G401 (cell line): ENCODE data around the gene PGLYRP2. TPM values are rescaled to one million over a fixed set of nuclear protein-coding genes. Genes with fewer than 3 reads are reported as not detected.

ENCODE experiments used
- DNase-seq: peaks from one replicate; pipeline ENCODE4 v3.0.0-alpha.2; 2015; ENCODE audit warnings: low spot score
- in situ Hi-C: cut with HindIII; loops from 2 replicates; pipeline ENCODE4 v1.10.0; 2016; ENCODE audit warnings: low sequenced_read_pairs, mixed read lengths
- total RNA-seq: library from RNA; depleted of rRNA; stranded (reverse); fragments of >200 nt; shearing (Covaris generic); gene quantifications from 2 replicates; pipeline ENCODE4 v1.2.3, GENCODE V29; 2014

The PGLYRP2 gene
- total RNA-seq, 1 experiment from 2014 or later, result not detected

- DNase-seq, result peak; percentile 47
- in situ Hi-C loops, result no loop called here
Measured at GRCh38 chr19:15443838-15444237, 35.5 kb downstream of the PGLYRP2 start.

DNA sequence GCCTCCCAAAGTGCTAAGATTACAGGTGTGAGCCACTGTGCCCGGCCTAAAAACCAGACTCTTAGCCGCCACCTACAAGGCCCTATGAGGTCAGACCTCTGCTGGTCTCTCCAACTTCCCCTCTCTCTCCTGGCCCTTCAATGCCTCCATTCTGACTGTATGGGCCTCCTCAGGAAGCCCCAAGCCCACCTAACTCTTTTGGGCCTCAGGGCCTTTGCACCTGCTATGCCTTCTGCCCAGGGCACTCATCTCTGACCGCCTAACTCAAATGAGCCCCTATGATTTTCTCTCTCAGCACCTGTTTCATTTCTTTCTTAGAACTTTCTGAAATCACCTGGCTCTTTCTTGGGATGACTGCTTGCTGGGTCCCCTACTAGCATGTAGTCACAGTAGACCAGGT, 36.0 kb downstream of the PGLYRP2 start:
- in situ Hi-C loops, result no loop called here
- DNase-seq, result no peak

DNA sequence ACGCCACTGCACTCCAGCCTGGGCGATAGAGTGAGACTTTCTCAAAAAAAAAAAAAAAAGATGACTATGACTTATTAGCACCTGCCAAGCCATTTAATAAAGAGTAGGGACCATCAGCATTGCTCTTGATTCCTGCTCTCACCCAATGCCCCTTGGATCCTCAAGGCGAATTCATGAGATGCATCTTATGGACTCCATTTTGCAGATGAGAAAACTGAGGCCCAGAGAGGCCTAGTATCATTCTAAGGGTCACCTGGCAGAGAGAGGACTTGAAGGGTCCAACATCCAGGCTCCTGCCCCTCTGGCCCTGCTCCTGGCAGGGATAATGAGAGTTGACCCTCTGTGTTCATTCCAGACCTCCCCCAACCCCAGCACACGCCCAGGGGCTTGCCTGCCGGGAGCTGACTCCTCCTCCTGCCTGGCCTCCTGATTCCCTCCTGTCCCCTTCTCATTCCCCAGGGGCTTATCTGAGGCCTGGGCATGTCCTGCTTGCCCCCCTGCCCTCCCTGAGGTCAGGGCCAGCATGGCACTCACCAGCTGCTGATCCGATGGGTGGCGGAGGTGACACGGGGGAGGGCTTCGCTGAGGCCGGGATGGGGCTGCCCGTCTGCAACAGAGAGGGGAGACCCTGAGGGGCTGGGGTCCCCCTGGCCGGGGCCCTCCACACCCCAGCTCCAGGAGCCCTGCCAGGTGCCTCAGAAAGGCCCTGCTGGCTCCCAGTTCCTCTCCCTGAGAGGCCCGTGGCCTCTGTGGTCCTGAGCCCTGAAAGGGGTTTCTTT, 37.0 kb downstream of the PGLYRP2 start:
- in situ Hi-C loops, result no loop called here
- DNase-seq, result no peak

- DNase-seq, result no peak
- in situ Hi-C loops, result no loop called here
Measured at GRCh38 chr19:15441317-15441716, 38.0 kb downstream of the PGLYRP2 start.

DNA sequence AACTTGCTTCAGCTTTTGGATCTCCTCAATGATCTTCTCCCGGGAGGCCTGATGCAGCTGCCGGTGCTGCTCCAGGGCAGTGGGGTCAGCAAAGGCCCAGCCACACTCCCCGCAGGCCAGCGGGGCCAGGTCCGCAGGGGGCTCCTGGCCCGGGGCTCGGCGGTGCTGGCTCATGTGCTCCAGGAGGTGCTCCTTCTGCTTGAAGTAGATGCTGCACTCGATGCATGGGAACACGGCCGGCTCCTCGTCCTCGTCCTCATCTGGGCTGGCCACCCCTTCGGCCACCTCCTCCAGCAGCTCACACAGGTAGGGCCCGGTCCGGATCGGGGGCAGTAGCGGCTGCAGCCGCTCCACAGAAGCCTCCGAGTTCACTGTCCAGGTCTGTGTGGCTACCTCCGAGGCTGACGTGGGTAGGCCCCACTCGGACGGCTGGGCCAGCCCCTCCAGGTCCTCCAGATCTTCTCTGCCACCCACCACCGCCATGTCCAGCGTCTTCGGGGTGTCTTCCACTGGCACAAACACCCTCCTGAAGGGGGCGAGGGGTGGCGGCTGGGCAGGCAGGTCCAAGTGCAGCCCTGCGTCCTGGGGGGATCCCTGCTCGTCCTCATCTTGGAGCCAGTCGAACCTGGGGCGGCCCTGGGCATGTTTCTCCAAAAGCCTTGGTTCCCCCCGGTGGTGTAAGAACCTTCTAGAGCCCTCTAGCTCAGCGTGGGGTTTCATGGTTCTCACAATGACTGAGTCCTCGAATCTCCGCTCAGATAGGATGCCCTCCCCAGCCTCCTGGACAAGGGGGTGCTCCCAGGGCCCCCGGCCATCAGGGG, 39.3 kb downstream of the PGLYRP2 start:
- DNase-seq, result no peak
- in situ Hi-C loops, result no loop called here

- in situ Hi-C loops, result no loop called here
- no peak for DNase-seq
Measured at GRCh38 chr19:15439078-15439799, 40.1 kb downstream of the PGLYRP2 start.

DNA sequence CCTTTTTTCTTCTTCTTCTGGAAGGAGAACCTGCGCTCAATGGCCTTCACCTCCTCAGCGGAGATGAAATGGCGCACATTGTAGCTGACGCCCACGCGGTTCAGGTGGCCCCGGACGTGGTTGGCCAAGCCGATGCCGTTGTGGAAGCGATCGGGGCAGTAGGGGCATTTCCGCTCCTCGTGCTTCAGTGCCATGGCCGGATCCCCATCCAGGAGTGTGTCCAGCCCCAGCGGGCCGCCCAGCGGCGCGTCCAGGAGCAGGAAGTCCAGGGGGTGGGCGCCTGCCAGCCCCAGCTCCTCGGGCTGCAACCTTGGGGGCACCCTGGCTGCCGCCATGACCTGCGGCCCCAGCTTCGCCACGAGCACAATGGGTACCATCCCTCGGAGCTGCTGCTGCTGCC, 40.7 kb downstream of the PGLYRP2 start:
- in situ Hi-C loops, result no loop called here
- DNase-seq, result no peak

DNA sequence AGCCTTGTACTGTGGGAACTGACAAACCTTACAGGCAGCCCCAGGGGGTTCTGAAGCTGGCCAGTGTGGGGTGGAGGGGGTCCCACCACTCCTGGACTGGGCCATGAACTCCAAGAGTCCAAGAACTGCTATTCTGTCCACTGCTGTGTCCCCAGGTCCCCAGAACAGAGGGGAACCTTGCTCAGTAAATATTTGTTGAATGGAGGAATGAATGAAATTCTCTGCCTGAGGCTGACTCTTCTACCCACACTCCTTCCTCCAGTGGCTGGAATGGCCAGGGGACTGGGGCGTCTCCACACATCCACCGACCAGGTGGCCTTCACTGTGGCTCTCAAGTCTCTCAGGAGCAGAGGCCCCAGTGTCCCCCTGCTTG, 41.2 kb downstream of the PGLYRP2 start:
- DNase-seq, result no peak
- in situ Hi-C loops, result no loop called here

DNA sequence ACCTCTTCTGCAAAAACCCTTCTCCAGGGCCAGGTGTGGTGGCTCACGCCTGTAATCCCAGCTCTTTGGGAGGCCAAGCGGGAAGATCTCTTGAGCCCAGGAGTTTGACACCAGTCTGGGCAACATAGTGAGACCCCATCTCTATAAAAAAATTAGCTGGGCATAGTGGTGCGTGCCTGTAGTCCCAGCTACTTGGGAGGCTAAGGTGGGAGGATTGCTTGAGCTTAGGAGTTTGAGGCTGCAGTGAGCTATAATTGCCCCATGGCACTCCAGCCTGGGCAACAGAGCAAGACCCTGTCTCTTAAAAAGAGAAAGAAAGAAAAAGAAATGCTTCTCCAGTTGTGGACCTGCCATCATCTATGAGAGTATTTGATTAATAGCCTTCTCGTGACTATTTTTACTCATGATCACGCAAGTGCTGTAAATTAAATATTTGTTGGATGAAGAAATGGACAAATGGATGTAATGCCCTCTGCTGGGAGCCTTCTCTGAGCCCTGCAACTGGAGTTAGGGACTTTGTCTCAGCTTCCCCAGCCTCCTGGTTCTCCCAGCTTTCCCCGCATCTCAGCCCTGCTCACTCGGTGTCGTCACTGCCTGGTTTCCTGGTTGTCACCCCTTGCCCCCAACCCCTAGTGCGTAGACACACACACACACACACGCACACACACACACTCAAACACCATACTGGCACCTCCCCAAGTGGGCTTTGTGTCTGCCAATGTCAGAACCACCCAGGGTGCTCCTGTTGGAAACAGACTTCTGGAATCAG, 41.8 kb downstream of the PGLYRP2 start:
- in situ Hi-C loops, result no loop called here
- no peak for DNase-seq

GRCh38 chr19:15436826-15437110, 42.5 kb downstream of the PGLYRP2 start:
- no peak for DNase-seq
- in situ Hi-C loops, result no loop called here

- no peak for DNase-seq
- in situ Hi-C loops, result no loop called here
Measured at GRCh38 chr19:15436012-15436825, 43.1 kb downstream of the PGLYRP2 start.

GRCh38 chr19:15433519-15434069, 45.7 kb downstream of the PGLYRP2 start:
- no peak for DNase-seq
- in situ Hi-C loops, result no loop called here

DNA sequence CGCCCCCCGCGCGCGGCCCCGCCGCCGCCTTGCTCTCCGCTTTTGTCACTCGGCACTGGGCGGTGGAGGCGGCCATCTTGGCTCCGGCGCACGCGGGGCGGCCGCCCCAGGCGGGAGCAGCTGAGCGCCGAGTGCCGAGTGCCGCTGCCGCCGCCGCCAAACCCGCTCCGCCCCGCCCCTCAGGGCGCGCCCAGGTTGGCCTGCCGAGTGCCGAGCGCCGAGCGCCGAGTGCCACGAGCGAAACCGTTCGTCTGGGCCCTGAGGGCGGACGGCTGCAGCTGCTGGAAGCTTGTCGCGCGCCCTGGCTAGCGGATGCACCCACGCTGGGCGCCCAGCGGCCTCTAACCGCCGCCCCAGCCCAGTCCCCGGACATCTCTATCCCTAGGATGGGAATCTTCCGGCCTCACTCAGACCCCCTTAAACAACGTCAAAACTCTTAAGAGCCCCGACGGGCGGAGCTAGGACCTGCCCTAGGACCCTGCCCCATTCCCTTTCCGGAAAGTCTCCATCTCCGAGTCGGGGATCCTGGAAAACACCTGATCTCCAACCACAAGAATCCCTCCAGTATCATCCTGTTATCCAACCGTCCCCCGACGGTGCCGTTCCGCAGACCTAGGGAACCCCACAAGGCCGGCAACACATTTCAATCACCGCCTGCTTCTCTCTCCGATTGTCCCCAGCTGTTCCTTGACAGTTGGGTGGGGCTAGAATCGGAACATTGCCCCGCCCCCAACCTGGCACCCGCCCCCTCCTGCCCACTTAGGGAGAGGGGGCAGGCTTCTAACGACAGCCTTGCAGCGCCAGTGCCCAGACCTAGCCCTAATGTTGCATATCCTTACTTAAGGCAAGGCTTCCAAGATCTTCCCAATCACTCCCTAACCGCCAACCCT, 46.4 kb downstream of the PGLYRP2 start:
- DNase-seq, result peak; percentile 84
- in situ Hi-C loops, result no loop called here

GRCh38 chr19:15432018-15432494, 47.2 kb downstream of the PGLYRP2 start:
- DNase-seq, result no peak
- in situ Hi-C loops, result no loop called here

DNA sequence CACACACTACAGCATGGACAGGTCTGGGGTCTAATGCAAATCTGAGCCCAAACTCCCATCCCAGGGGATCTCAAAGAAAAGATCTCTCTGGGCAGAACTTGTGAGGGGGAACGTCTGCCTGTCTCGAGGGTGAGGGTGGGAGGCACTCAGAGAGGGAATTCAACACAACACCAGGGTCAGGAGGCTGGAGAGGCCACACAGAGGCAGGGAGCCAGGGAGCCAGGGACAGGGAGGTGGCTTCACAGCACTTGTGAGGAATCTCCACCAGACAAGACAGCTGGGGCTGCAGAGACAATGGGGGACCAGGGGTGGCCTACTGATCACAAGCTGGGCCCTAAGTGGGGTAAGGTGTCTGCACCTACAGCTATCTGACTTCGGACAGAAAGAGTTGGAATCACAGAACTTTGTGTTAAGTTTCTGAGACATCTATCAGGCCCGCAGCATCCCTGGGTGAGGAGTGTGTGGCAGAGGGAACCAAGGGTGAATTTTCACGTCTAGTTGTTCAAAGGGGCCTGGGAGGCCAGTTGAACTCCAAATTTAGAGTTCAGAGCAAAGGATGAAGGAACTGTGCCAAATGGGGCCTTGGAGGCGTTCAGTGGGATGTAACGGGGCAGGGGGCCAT, 47.8 kb downstream of the PGLYRP2 start:
- in situ Hi-C loops, result no loop called here
- no peak for DNase-seq

DNA sequence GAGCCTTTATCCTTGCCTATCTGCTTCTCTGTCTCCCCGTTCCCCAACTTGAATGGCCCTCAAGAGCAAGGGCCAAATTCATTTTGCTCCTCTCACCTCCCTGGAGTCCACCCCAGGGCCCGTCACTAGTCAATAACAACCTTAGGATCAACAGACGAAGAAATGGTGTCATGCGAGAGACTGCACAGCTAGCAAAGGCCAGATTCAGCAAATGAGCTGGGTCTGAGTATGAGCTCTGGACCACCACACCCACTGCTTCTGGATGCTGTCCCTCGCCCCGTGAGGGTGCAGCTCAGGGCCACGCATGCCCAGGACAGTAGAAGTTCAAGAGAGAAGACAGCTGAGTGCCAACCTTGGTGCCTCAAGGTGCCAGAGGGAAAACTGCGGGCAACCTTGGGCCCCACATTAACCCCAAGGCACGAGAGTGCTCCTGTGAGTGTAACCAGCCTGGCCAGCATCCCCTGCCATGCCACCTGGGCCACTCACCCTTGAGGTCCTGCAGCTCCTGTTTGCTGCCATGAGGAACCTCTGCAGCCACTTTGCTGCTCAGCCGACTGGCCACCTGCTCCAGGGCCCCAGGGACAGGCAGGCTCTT, 48.7 kb downstream of the PGLYRP2 start:
- in situ Hi-C loops, result no loop called here

More for the DNA sequence above, 48.7 kb downstream of the PGLYRP2 start:
- no peak for DNase-seq
